DMS153 (cell line): ENCODE results near the gene LYG1.
"Not testable (repeated sequence)": the region's sequence is repeated elsewhere in the genome, so short reads cannot be mapped to it uniquely, and the experiment has no call there.

Experiments used
- DNase-seq: peaks from one replicate; lab custom pipeline; 2025; lab: John Stamatoyannopoulos, UW

LYG1 gene

DNA sequence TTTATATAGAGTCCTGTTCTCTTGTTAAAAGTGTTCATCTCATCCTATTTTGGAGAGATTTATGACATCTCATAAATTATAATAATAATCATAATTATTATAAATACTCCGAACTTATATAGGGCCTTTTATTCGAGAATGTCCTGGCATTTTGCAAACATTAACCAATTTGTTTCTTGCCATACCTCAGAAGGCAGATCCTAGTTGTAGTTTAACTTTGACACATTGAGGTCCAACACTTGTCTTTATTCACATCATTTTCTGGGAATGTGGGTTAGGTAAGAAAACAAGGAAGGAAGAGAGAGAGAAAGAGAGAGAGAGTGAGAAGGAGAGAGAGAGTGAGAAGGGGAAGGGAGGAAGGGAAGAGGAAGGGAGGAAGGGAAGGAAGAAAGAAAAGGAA, at the start of gene LYG1:
LYG1 (minus strand) TSS at position 101 of the 400 bp plus-strand sequence. CDS start 5,527 bp downstream, outside the sequence.
- not testable (repeated sequence) for DNase-seq

DNA sequence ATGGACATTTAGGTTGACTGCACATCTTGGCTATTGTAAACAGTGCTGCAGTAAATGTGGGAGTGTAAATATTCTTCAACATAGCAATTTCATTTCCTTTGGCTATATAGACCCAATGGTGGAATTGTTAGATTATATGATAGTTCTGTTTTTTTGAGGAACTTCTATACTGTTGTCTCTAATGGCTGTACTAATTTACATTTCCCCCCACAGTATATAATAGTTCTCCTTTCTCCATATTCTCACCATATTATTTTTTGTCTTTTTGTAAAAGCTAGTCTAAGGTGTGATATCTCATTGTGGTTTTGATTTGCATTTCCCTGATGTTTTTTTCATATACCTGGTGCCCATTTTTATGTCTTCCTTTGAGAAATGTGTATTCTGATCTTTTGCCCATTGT, 49.2 kb upstream of the LYG1 start:
- DNase-seq, result no peak

DNA sequence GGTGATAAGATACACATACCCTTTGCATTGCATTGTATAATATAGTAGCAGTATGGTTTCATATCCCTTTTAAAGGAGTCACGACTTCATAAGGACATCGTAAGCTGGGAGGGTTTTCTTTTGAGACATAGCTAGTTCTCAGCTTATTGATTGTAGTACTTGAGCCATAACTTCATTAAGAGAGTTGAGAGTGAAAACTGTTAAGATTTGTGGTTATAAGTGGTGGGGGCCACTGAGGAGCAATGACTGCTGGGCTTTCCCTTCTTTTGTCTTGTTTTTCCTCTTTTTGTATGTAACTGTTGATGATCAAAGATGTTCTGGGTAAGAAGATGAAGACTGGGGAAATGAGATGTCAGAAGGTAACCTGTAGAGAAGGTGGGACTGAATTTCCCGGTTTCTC, 47.2 kb upstream of the LYG1 start:
- no peak for DNase-seq

DNA sequence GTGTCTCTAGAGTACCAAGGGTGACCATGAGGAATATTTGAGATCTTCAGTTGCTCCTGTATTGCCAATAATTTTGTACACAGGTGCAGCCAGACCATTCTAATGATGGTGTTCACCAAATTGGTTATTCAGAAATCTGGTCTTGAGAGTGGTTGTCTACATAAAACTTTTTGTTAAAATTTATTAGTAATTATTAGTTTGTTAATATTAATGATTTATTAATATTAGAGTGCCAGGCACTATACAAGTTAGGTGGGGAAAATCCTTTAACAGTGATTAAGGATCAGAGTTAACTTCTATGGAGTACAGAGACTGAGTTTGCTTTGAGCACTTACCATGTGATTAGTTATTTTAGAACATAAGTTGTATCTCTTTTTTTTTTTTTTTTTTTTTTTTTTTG, 45.2 kb upstream of the LYG1 start:
- DNase-seq, result no peak

DNA sequence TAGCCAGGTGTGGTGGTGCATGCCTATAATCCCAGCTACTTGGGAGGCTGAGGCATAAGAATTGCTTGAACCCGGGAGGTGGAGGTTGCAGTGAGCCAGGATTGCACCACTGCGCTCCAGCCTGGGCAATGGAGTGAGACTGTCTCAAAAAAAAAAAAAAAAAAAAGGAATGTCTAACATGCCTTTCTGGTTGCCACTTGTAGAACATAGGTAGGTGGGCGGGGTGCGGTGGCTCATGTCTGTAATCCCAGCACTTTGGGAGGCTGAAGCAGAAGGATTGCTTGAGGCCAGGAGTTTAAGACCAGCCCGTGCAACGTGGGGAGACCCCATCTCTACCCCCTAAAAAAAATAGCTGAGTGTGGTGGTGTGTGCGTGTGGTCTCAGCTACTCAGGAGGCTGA, 44.4 kb upstream of the LYG1 start:
- not testable (repeated sequence) for DNase-seq

DNA sequence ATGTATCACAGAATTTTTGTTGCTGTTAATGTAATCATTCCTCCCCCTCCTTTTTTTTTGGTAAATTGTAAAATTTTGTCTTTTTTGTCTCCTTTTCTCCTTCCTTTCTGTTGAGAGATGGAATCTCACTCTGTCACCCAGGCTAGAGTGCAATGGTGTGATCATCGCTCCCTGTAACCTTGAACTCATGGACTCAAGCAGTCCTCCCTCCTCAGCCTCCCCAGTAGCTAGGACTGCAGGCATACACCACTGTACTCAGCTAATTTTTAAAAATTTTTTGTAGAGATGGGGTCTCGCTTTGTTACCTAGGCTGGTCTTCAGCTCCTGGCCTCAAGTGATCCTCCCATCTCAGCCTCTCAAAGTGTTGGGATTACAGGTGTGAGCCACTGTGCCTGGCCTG, 41.5 kb upstream of the LYG1 start:
- DNase-seq, result no peak

DNA sequence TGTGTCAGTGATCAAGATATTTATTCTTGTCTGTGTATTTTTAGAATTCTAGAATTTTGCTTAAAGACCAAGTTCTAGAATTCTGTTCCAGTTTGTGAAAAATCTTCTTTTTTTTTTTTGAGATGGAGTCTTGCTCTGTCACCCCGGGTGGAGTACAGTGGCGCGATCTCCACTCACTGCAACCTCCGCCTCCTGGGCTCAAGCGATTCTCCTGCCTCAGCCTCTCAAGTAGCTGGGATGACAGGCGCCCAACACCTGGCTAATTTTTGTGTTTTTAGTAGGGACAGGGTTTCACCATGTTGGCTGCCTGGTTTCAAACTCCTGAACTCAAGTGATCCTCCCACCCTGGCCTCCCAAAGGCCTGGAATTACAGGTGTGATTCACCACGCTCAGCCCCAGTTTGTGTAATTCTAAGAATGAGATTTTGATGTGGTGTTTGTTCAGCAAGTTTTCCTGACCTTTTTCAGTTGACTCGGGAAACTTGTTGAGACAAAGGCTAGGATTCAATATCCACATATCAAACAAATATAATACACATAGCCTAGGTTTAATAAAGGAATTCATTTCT, 39.8 kb upstream of the LYG1 start:
- DNase-seq, result no peak

DNA sequence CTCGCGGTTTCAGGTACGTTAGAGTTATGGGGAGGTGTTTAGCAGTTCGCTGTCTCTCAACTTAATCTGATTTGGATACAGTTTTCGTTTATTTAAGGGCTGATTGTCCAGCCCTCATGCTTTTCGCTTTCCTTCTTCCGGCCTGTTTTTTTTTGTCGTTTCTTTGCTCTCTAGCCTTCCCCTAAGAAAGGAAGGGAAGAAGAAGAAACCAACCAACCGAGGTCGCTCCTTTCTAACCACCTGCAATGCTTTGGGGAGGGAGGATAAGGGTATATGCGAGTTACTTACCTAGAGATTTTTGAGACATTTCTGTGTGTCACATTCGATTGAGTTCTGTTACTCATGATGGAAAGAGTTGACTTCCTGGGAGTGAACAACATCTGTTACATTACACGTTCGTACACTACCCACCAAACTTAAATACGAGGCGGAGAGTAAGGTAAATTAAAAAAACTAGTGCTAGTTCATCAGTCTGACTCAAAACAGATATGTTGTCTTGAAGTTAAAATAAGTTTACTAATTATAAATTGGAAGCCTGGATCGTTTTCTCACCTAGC, 37.1 kb upstream of the LYG1 start:
- no peak for DNase-seq

DNA sequence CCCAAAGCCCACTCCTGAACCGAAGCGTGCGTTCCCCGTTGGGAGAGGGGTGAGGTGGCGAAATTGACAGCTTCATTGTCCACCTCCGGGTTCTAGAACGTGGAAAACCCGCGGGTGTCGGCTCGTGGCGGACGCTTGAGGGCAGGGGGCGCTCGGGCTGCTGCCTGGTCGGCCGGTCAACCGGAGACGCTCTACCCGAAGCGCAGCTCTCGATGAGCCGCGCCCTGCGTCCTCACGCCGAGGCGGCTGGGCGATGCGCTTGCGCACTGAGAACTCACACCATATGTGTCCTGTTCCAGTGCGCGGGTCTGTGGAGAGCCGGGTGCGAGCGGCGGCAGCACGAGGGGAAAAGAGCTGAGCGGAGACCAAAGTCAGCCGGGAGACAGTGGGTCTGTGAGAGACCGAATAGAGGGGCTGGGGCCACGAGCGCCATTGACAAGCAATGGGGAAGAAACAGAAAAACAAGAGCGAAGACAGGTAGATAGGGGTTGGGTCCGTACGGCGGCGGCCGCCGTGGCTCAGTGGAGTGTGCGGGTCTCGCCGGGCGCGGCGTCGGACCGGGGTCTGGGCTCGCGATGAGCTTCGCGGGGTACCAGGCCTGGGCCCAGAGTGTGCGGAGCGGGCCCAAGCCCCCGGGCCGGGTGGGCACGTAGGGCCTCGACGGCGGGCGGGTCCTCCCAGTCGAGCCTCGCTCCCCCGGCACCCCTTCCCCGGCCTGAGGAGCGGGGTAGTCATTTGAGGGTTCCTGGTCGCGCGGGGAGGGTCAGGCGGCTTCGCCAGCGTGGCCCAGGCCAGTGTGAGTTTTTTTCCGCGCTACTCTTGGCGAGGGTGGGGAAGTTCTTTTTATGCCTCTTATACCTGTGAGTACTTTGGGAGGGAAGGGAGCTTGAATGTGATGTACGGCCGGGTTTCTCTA, 36.4 kb upstream of the LYG1 start, which contains the start of gene EIF5B:
EIF5B (plus strand) TSS at position 277 of the 916 bp plus-strand sequence; CDS start at position 443, 166 bp downstream.
- DNase-seq, result peak; percentile 92

DNA sequence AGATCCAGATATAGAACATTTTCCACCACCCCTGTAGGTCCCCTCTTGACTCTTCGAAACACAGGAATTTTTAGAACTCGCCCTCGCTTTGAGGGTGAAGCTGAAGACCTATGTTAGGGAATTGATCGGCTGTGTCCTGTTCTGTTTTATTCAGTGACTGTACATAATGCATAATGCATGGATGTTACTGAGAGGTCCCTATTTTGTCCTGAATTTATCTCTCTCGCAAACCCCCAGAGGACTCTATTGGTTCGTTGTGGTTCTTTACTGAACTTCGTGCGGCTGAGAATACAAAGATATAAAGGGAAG, 35.8 kb upstream of the LYG1 start:
- DNase-seq, result no peak

DNA sequence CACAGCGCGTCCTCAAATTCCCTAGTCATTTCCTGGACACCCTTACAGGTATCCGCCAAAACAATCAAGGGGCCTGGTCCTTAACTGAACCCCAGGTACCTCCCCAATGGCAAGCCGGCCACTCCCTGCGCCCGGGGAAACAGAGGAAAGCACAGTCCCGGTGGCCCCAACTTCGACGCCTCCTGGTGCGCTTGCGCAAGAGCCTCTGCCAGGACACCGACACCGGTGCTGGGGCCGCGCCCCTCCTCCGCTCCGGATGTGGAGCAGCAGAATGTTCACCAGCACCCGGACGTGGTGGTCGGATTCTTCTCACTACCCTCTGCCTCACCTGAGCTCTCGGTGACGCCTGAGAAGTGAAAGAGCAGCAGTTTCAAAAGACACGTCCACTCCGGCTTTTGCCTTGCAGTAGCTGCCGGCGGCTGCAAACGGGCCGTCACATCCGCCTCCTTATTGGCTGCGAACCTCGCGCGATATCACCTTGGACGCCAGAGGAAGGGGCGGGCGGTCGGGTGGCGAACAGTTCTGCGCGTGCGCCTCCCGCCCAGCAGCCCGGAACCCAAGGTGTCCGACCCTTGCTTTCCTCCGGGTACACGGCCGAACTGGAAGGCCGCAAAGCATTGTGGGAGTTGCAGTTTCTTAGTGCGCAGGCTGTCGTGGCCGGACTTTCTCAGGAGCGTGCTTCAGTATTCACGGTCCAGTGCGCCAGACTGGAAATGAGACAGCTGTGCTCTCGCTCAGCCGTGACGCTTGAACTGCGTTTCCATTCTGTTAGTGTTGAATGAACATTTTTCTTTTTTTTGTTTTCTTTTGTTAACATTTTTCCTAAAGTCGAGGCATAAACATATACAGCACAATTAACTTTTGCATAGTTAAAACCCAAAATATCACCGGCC, 35.2 kb upstream of the LYG1 start, which contains the start of gene TXNDC9:
TXNDC9 (minus strand) TSS at position 423 of the 893 bp plus-strand sequence. CDS start 3,123 bp downstream, outside the sequence.
- peak; percentile 99 for DNase-seq

DNA sequence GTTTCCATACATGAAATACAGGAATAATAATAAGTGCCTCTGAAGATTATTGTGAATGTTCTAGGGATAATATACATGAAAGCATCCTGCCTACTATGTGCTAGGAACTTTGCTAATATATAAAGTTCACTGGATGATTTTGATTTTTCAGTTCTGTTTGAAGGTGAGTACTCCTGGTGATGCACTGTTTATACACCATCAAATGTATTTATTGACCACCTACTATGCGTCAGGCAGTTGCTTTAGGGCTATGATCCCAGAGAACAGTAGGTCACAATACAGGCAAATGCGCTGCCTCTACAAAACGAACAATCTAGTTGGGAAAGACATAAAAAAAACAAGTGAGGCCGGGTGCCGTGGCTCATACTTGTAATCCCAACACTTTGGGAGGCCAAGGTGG, 24.4 kb upstream of the LYG1 start:
- no peak for DNase-seq

DNA sequence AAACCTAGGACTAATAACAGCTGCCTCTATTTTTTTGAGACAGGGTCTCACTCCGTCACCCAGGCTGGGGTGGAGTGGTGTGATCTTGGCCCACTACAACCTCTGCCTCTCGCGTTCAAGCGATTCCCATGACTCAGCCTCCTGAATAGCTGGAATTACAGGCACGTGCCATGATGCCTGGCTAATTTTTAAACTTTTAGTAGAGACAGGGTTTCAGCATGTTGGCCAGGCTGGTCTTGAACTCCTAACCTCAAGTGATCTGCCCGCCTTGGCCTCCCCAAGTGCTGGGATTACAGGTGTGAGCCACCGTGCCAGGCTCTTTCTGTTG, 16.8 kb upstream of the LYG1 start:
- DNase-seq, result not testable (repeated sequence)

DNA sequence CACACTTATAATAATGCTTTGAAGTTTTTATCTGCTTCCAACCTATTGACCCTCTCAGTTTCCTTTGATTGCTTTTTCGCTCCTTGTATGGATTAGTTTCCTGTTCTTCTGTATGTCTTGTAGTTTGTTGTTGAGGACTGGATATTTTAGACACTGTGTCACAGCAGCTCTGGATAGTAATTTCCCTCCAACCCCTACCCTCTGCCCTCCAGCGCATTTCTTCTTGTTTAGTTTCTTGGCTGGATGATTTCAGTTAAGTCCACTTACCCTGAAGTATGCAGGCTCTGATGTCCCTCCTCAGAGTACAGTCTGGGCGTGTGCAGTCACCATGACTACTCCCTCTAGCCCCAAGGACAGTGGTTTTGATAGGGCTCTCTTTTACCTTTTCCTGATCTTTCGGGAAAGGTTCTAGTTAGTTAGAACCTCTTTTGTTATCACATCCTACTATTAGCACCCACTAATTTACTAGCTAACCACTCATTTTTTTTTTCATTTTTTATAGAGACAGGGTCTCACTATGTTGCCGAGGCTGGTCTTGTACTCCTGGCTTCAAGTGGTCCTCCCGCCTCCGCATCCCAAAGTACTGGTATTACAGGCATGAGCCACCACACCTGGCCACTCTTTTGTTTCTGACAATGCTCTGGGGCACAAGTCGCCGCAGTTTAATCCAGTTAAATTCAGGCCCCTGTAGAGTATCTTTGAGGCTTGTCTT, 16.3 kb upstream of the LYG1 start:
- no peak for DNase-seq

DNA sequence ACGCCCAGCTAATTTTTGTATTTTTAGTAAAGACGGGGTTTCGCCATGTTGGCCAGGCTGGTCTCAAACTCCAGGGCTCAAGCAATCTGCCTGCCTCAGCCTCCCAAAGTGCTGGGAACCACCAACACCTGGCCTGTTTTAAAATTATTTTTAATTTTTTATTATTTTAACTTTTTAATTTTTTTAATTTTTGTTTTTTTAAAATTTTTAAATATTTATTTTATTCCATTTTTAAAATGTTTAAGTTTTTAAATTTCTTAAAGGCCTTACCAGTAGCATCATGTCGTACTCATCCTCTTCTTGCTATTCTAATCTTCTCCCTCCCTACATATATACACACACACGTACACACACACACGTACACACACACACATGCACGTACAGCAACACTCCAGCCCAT, 1.4 kb downstream of the LYG1 start:
- DNase-seq, result no peak

DNA sequence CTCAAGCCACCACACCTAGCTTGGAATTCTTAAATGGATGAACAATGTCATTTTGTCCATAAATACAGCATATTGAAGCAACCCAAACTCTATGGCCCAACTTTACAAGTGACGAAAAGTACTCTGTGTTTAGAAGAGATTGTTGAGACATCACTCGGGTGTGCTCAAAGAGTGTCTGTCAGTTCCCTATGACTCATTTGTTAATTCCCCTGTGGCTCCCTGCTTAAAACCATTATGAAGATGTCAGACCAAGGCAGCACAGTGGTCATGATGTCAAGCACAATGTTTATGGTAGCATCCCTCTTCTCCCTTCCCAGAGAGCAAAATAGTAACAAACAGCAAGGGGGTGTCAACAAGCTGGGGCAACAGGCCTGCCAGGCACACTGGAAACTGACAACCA, 3.0 kb downstream of the LYG1 start:
- DNase-seq, result no peak

DNA sequence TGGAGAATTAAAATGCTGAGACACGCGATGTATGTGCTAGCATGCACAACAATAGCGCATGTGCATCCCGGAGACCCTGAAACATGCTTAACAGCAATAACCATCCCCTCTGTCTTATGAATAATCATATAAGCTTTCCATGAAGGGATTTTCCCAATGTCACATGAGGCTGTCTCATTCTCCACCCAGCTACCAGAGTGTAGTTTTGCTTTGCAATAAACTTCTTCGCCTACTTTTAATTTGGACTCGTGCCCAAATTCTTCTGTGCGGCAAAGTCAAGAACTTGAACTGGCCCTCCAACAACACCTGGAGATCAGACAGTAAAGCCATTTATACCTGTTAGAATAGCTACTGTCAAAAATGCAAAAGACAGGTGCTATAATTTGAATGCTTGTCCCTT, 15.5 kb downstream of the LYG1 start:
- DNase-seq, result no peak

DNA sequence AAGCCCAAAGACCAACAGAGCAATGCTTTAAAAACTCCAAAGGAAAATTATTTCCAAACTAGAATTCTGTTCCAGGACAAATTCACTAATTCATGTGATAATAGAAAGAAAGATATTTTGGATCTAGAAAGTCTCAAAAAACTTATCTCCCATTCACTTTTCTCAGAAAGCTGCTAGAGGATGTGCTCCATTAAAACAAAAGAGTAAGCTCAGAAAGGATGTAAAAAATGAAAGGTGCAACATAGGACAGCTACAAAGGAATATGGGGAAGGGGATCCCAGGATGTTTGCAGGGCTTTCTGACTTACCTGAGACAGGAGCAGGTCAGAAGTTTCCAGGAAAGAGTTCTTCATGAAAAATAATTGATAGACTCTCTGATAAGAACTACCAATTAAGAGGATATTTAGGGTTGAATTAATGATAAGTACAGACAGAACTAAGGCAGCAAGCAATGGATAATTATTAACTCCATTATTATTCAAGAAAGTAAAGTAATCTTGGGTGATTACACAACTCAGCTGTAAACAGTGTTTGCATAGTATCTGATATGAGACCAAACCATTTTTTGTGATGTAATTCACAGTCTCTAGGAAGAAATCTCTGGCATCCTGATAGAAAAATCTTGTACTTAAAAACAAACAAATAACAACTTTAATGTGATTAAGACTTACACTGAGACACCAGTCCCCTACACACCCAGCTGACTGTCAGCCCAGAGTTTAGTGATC, 20.9 kb downstream of the LYG1 start:
- DNase-seq, result no peak

DNA sequence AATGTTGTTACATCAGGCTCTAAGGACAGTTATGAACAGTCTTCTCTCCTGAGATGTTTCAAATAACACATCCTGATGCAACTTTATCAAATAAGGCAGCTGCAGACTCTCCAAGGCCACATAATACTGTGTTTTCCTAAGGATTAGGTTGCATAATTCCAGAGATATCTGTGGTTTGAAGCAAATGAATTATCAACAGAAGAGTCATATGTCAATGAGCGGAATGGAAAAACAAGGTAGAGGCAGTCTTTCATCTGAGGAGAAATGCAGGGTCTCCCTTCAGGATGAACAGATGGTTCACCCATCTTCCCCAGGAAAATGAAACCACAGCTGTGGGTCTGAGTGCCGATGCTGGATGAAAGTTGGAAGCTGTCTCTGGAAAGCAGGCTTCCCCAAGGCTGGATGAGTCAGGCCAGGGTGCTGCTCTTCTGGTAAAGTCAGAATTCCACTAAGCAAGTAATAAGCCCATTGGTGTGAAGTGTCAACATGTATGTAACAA, 22.2 kb downstream of the LYG1 start:
- DNase-seq, result no peak

DNA sequence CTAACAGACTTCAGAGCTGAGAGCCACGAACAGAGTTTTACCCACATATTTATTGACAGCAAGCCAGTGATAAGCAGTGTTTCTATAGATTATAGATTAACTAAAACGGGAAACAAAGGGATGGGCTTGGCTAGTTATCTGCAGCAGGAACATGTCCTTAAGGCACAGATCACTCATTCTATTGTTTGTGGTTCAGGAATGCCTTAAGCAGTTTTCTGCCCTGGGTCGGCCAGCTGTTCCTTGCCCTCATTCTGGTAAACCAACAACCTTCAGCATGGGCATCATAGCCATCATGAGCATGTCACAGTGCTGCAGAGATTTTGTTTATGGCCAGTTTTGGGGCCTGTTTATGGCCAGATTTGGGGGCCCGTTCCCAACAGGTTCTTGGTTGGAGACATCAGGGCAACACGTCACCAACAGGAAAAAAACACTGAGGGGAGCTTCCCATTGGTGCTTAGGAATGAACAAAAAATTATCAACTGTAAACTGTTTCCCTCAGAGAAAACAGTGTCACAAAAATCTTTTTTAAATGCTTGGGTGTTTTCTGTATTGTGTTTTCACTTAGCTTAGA, 22.7 kb downstream of the LYG1 start:
- not testable (repeated sequence) for DNase-seq
